Mucosa of descending colon (tissue), 3 donors: ENCODE measurements around the gene RASGRF2. TPM values are rescaled to one million over a fixed set of nuclear protein-coding genes. Genes with fewer than 3 reads are reported as not detected.

Experiments used
- ATAC-seq: fragments of 200-7000 bp; cut with Tn5 transposase; one replicate; pipeline ENCODE4 v1.9.1; 2020; ENCODE audit warnings: mild to moderate bottlenecking, moderate library complexity
- DNase-seq, 3 donors: peaks; one replicate each; pipeline ENCODE4 v3.0.0-alpha.2; 2020
- H3K36me3 ChIP-seq: fragments of 200-600 bp; one replicate; pipeline ENCODE4 v1.8.0; 2021; ENCODE audit warnings: low read depth, mild to moderate bottlenecking
- H3K4me1 ChIP-seq: fragments of 200-600 bp; one replicate; pipeline ENCODE4 v1.8.0; 2021; ENCODE audit warnings: low read depth, mild to moderate bottlenecking
- H3K4me3 ChIP-seq: fragments of 200-600 bp; one replicate; pipeline ENCODE4 v1.8.0; 2021; ENCODE audit warnings: mild to moderate bottlenecking
- H3K9me3 ChIP-seq: fragments of 200-600 bp; one replicate; pipeline ENCODE4 v1.8.0; 2021; ENCODE audit warnings: mild to moderate bottlenecking
- CTCF ChIP-seq: fragments of 200-600 bp; IDR thresholded peaks from one replicate; pipeline ENCODE4 v1.8.0; 2022; ENCODE audit warnings: antibody characterized with exemption, mild to moderate bottlenecking
- intact Hi-C, 2 donors: fragments of 100-400 bp; cut with DNase I in 1 of 2; cut with micrococcal nuclease in 1 of 2; formaldehyde crosslinking; loops; one replicate each; pipeline versions ENCODE4 v1.11.0 to v1.11.1; 2022; cut with DNase I, micrococcal nuclease
- total RNA-seq, 3 donors: library from RNA; stranded (reverse); fragmentation: NEBNext Ultra II Directional in 2 of 3; extraction: Animal tissue kit (Norgen Biotek cat#: 25700) in 2 of 3; gene quantifications; one replicate each; pipeline versions ENCODE4 v1.2.1 to v1.2.4, GENCODE V29; 2021 to 2023
- donor health status: DM: no; HTN: no; CAD: no; lungs with moderate emphysema.
- donor health status: DM: no; HTN: no; CAD: no.
- donor health status: DM: no; HTN: yes; CAD: no.

RASGRF2 gene
- total RNA-seq, 3 donors from 2014 or later = 2.0 to 8.0 (median 2.9) TPM

DNA sequence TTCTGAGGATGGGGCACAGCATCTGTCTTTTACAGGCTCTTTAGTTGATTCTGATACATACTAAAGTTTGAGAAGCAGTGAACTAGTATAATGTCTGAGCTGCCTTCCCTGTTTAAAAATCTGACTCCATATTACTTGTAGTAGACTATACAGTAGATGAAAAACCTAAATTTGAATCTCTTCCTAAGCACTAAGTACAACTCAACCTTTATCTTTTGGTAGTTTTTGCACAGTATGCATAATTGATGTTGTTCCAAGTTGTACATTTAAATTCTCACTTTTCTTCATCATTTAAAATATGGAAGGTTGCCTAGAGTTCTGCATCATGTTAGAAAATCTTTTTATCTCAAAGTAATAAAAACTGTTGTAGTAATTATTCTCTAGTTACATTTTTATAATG lies 174.4 kb downstream of the RASGRF2 start:
- intact Hi-C loops = no loop called here
- DNase-seq (no peak), ATAC-seq (no peak)
- no peak for TF ChIP-seq CTCF
- no peaks in the 10 kb centered on the region for H3K4me1 ChIP-seq
- no peaks in the 10 kb centered on the region for H3K36me3 ChIP-seq
- H3K4me3 ChIP-seq = no peak overlapping the region
- H3K9me3 ChIP-seq = no peaks in the 10 kb centered on the region

DNA sequence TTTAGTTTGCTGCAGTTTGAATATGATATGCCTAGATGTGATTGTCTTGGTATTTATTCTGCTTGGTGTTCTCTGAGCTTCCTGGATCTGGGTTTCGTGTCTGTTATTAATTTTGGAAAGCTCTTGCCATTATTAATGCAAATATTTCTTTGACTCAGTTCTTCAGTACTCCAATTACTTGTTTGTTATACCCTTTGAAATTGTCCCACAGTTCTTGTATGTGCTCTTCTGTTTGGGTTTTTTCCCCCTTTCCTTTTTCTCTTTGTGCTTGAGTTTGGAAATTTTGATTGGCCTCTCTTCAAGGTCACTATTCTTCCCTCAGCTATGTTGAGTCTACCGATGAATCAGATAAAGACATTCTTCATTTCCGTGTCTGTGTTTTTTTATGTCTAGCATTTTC lies 176.4 kb downstream of the RASGRF2 start:
- ATAC-seq (no peak), DNase-seq (no peak)
- no peaks in the 10 kb centered on the region for H3K4me1 ChIP-seq
- H3K36me3 ChIP-seq = no peaks in the 10 kb centered on the region
- no peak for TF ChIP-seq CTCF
- intact Hi-C loops = no loop called here
- no peak overlapping the region for H3K4me3 ChIP-seq
- H3K9me3 ChIP-seq = no peaks in the 10 kb centered on the region

GRCh38 chr5:81137833-81138232 lies 177.7 kb downstream of the RASGRF2 start:
- no peak for ATAC-seq
- DNase-seq = no peak
- no peaks in the 10 kb centered on the region for H3K4me1 ChIP-seq
- no peak for TF ChIP-seq CTCF
- no peaks in the 10 kb centered on the region for H3K36me3 ChIP-seq
- intact Hi-C loops = no loop called here
- H3K4me3 ChIP-seq = no peak overlapping the region
- no peaks in the 10 kb centered on the region for H3K9me3 ChIP-seq

DNA sequence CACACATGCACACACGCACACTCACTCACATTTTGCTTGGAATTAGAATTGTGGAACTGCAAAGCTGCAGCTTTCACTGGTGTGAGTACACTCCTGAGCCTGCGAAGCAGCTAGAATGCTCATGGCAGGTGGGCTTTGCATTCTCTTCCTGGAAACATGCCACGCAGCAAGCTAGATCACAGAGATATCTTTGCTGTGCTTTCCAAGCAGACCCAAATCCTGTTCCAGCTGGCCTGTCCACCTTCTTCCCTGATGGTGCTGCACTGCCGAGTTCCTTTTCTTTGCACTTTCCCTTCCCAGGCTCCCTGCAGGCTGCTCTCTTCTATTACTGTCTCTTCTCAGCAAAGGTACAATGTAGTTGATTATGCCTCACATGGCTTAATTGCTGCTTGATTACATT lies 180.3 kb downstream of the RASGRF2 start:
- intact Hi-C loops = no loop called here
- no peaks in the 10 kb centered on the region for H3K4me1 ChIP-seq
- no peak for DNase-seq
- no peak for ATAC-seq
- H3K9me3 ChIP-seq = no peaks in the 10 kb centered on the region
- no peaks in the 10 kb centered on the region for H3K36me3 ChIP-seq
- TF ChIP-seq CTCF = no peak
- H3K4me3 ChIP-seq = no peak overlapping the region

DNA sequence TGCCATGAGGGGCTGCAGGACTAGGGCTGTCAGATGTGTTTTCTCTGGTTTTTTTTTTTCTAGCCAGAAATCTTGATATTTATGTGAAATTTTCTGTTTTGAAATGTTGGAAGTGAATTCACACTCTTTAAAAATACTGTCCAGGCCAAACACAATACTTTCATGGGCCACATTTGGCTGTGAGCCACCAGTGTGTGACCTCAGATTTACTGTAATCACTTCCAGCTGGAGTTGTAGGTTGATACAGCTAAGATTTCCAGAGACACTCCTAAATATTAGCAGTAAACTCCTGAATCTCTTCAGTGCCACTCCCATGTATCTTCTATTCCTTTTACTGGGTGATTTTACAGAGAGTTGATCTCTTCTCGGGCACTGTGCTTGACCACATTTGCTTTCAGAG lies 180.8 kb downstream of the RASGRF2 start:
- no peaks in the 10 kb centered on the region for H3K4me1 ChIP-seq
- H3K36me3 ChIP-seq = no peaks in the 10 kb centered on the region
- no peaks in the 10 kb centered on the region for H3K9me3 ChIP-seq
- DNase-seq = no peak
- no peak for TF ChIP-seq CTCF
- no peak for ATAC-seq
- intact Hi-C loops = no loop called here
- no peak overlapping the region for H3K4me3 ChIP-seq

- Histone ChIP-seq H3K9me3 (no peaks in the 10 kb centered on the region), H3K4me1 (no peaks in the 10 kb centered on the region), H3K4me3 (no peak overlapping the region), H3K36me3 (no peaks in the 10 kb centered on the region)
- DNase-seq = no peak
- ATAC-seq = no peak
- no peak for TF ChIP-seq CTCF
- intact Hi-C loops = no loop called here
These were observed 181.9 kb downstream of the RASGRF2 start for GRCh38 chr5:81142108-81142507.
